Left ventricle myocardium inferior (tissue), 1 donor: Measurements from ENCODE around the gene SCYL1. TPM values are rescaled to one million over a fixed set of nuclear protein-coding genes. Genes with fewer than 3 reads are reported as not detected.
A peak's percentile ranks its signal among the peaks of the same experiment; 100 is the strongest.

Experiments
- DNase-seq: peaks from one replicate; pipeline ENCODE4 v3.0.0-alpha.2; 2020
- H3K27ac ChIP-seq: fragments of 200-600 bp; replicated peaks from 2 replicates; pipeline ENCODE4 v1.8.0; 2021
- H3K27me3 ChIP-seq: fragments of 200-600 bp; 2 replicates; pipeline ENCODE4 v1.8.0; 2021; ENCODE audit warnings: low read depth
- H3K36me3 ChIP-seq: fragments of 200-600 bp; 2 replicates; pipeline ENCODE4 v1.8.0; 2021
- H3K4me1 ChIP-seq: fragments of 200-600 bp; 2 replicates; pipeline ENCODE4 v1.8.0; 2021
- H3K4me3 ChIP-seq: fragments of 200-600 bp; 2 replicates; pipeline ENCODE4 v1.8.0; 2021; ENCODE audit warnings: mild to moderate bottlenecking, moderate library complexity
- H3K9me3 ChIP-seq: fragments of 200-600 bp; replicated peaks from 2 replicates; pipeline ENCODE4 v1.8.0; 2021
- CTCF ChIP-seq: fragments of 200-600 bp; IDR thresholded peaks from 2 replicates; pipeline ENCODE4 v1.8.0; 2021; ENCODE audit warnings: antibody characterized with exemption, mild to moderate bottlenecking, borderline replicate concordance
- intact Hi-C: fragments of 100-400 bp; cut with micrococcal nuclease; formaldehyde crosslinking; loops from one replicate; pipeline ENCODE4 v1.11.0; 2022
- total RNA-seq: library from RNA; stranded (reverse); fragmentation: NEBNext Ultra II Directional; extraction: Animal tissue kit (Norgen Biotek cat#: 25700); gene quantifications from one replicate; pipeline ENCODE4 v1.2.1, GENCODE V29; 2021
- donor health status: DM: no; HTN: yes; CAD: no; lungs with severe emphysema.

Gene SCYL1
- total RNA-seq, 1 donor from 2014 or later, result 60.2 TPM

DNA sequence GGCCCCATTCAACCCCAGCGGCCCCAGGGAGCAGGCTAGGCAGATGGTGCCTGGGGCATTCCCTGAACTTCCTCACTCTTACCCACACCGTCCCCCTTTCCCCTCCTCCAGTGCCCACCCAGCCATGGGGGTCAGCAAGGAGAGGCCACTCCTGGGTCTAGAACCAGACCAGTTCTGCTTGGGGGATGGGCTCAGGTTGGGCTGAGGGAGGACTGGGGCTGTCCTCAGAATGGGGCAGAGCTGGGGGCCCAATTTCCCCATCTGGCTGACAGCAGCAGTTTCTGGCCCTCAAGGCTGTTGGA, 12.4 kb downstream of the SCYL1 start:
- no peak for TF ChIP-seq CTCF
- H3K4me1 ChIP-seq, result peaks cover 29% of the 10 kb centered on the region
- intact Hi-C loops, result loop anchor here (10.0 kb wide), 1 partner anchor 58 kb away; the partner anchor contains the start of gene KCNK7
- H3K27me3 ChIP-seq, result no peaks in the 10 kb centered on the region
- H3K36me3 ChIP-seq, result peaks cover 57% of the 10 kb centered on the region
- no peak overlapping the region for H3K4me3 ChIP-seq
- no peak overlapping the region for H3K27ac ChIP-seq
- H3K9me3 ChIP-seq, result no peaks in the 10 kb centered on the region
- DNase-seq, result no peak

- intact Hi-C loops, result loop anchor here (10.0 kb wide), 1 partner anchor 57 kb away; the partner anchor contains the start of gene KCNK7
- H3K9me3 ChIP-seq, result no peaks in the 10 kb centered on the region
- H3K36me3 ChIP-seq, result peaks cover 52% of the 10 kb centered on the region
- no peak for DNase-seq
- no peak overlapping the region for H3K27ac ChIP-seq
- H3K4me3 ChIP-seq, result no peak overlapping the region
- no peak for TF ChIP-seq CTCF
- H3K4me1 ChIP-seq, result peaks cover 29% of the 10 kb centered on the region
- H3K27me3 ChIP-seq, result no peaks in the 10 kb centered on the region
Measured at GRCh38 chr11:65537620-65538231, 12.8 kb downstream of the SCYL1 start.

DNA sequence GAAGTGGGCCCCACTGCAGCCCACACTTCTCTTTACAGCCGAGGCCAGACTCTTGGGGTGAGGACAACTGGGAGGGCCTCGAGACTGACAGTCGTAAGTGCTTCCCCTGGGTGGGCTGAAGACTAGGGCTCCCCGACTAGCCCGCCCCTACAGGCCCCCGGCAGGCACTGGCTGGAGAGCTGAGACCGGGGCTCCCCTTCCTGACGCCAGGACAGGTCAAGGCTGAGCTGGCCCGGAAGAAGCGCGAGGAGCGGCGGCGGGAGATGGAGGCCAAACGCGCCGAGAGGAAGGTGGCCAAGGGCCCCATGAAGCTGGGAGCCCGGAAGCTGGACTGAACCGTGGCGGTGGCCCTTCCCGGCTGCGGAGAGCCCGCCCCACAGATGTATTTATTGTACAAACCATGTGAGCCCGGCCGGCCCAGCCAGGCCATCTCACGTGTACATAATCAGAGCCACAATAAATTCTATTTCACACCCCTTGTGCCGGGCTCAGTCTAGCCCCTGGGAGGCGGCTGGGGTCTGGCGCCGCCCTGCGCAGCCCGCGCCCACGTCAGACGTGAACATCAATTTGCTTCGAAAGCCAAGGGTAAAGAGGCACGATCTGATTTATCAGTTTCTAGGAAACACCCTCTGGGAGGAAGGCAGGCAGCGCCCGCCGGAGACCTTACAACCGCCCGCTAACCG, 13.5 kb downstream of the SCYL1 start:
- no peaks in the 10 kb centered on the region for H3K9me3 ChIP-seq
- no peak for DNase-seq
- intact Hi-C loops, result loop anchor here (10.0 kb wide), 1 partner anchor 56 kb away; the partner anchor contains the start of gene KCNK7
- H3K27ac ChIP-seq, result no peak overlapping the region
- peaks cover 29% of the 10 kb centered on the region for H3K4me1 ChIP-seq
- peaks cover 45% of the 10 kb centered on the region for H3K36me3 ChIP-seq
- no peak overlapping the region for H3K4me3 ChIP-seq
- no peaks in the 10 kb centered on the region for H3K27me3 ChIP-seq
- TF ChIP-seq CTCF, result no peak

DNA sequence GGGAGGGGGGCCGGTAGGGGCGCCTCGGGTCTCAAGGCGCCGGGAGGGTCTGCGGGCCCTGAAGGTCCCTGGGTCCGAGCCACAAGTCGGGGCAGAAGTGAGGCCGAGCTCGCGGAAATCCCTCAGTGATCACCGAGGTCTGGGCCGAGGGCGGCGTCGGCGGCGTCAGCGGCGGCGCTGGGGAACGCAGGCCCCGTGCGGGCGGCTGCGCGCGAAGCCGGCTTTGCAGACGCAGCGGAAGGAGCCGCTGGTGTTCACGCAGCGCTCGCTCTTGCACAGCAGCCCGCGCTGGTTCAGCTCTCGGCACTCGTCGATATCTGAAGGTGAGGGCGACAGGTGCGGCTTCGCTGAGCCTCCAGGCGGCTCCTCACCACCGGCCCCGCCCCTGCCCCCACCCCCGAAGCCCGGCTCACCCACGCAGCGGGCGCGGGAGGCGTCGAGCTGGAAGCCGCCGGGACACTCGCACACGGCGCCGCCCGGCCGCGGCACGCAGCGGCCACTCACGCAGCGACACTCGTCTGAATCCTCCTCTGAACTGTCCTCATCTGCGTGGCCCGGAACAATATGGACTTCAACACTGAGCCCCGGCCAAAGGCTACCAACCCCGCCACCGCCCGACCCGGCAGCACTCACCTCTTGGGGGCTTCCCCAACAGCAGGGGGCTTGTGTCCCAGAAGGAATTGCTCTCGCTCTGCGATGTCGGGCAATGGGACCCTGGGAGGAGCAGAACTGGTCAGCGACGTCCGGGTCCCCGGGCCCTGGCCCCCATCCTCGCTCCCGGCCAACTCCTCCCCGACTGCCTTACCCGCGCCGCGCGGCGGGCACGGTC, 14.2 kb downstream of the SCYL1 start:
- DNase-seq, result no peak
- TF ChIP-seq CTCF, result no peak
- Histone ChIP-seq H3K9me3 (no peaks in the 10 kb centered on the region), H3K36me3 (peaks cover 38% of the 10 kb centered on the region), H3K4me1 (peaks cover 29% of the 10 kb centered on the region), H3K27me3 (no peaks in the 10 kb centered on the region), H3K4me3 (peak overlapping the region; percentile 65), H3K27ac (peak overlapping the region; percentile 94)
- intact Hi-C loops, result loop anchor here (10.0 kb wide), 1 partner anchor 56 kb away; the partner anchor contains the start of gene KCNK7

DNA sequence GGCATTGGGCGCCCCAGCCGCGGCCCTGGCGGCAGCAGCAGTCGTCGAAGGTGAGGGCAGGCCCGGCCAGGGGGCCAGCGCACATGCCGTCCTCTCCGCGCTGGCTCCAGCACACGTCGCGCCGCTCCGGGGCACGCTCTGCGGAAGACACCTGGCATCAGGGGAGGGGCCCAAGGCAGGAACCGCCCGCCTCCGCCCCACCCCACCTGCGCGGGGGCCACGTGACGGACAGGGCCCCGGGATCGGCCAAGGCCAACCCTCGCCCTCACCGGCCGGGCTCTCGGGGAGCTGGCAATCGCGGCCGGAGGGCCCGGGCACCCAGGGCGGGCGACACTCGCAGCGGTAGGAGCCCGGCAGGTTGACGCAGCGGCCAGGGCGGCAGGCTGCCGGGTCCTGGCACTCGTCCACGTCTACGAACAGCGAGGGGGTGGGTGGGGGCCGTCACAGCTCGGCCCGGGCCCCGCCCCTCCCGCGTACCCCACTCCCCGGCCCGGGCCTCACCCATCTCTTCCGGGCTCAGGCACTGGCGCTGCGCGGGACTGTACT, 14.9 kb downstream of the SCYL1 start:
- Histone ChIP-seq H3K27me3 (no peaks in the 10 kb centered on the region), H3K4me3 (peak overlapping the region; percentile 65), H3K36me3 (peaks cover 36% of the 10 kb centered on the region), H3K9me3 (no peaks in the 10 kb centered on the region), H3K4me1 (peaks cover 29% of the 10 kb centered on the region), H3K27ac (peak overlapping the region; percentile 94)
- intact Hi-C loops, result loop anchor here (10.0 kb wide), 1 partner anchor 55 kb away; the partner anchor contains the start of gene KCNK7
- no peak for DNase-seq
- no peak for TF ChIP-seq CTCF
